HepG2 (cell line): ENCODE results near the gene PIP5K1C. TPM values are rescaled to one million over a fixed set of nuclear protein-coding genes. Genes with fewer than 3 reads are reported as not detected.

Experiments
- ATAC-seq: fragments of 200-7000 bp; cut with Tn5 transposase; 3 replicates; pipeline ENCODE4 v1.9.1; 2020; ENCODE audit warnings: mild to moderate bottlenecking, moderate library complexity
- BruUV-seq: library from RNA; stranded (reverse); fragments of 400-500 nt; replicated peaks from 2 replicates; lab custom pipeline; 2021; lab: Mats Ljungman, UMichigan
- CTCF ChIA-PET: fragments of 300-600 bp; formaldehyde crosslinking; extraction: SDS; loops from one replicate; lab custom pipeline; 2021; ENCODE audit warnings: low total read pairs, inconsistent platforms, low intra/inter-chr PET ratio; lab: Yijun Ruan, JAX
- POLR2A ChIA-PET: fragments of 350-600 bp; sonication (Branson Sonifier 250); formaldehyde crosslinking; loops from one replicate; lab custom pipeline; 2020; ENCODE audit warnings: antibody characterized with exemption, inconsistent platforms; lab: Yijun Ruan, JAX
- DNase-seq: peaks from one replicate; pipeline ENCODE4 v3.0.0-alpha.2; 2015; ENCODE audit warnings: low spot score
- FAIRE-seq: peaks from 3 replicates; lab custom pipeline; 2011; peaks lifted over from hg19 to GRCh38; lab: Jason Lieb, UNC
- H2AFZ ChIP-seq: one replicate; pipeline ENCODE4 v1.6.1; 2011; ENCODE audit warnings: low read length, inconsistent platforms
- H3K27ac ChIP-seq: fragments of 300-600 bp; 3 replicates; pipeline ENCODE4 v1.8.0; 2011; ENCODE audit warnings: mixed run types, mild to moderate bottlenecking, mixed read lengths, low read length, inconsistent platforms; ENCODE audit not compliant: insufficient read depth; ENCODE audit errors: extremely low read length
- H3K27me3 ChIP-seq, 2 experiments: fragments of 200-600 bp in 1 of 2; 2 replicates in 1 of 2; 3 replicates in 1 of 2; pipeline versions ENCODE4 v1.6.0 to v1.8.0; 2011; ENCODE audit warnings: low read length in 2 of 2, mild to moderate bottlenecking in 2 of 2, moderate library complexity in 2 of 2, inconsistent platforms in 1 of 2; ENCODE audit not compliant: insufficient read depth in 2 of 2, control insufficient read depth in 1 of 2
- H3K36me3 ChIP-seq, 2 experiments: fragments of 200-600 bp in 1 of 2; replicated peaks in 1 of 2; 2 replicates in 1 of 2; 3 replicates in 1 of 2; pipeline versions ENCODE4 v1.5.1 to v1.8.0; 2011; ENCODE audit warnings: low read length in 2 of 2, inconsistent platforms in 1 of 2; ENCODE audit not compliant: insufficient read depth in 2 of 2, control insufficient read depth in 1 of 2
- H3K4me1 ChIP-seq: 2 replicates; pipeline ENCODE4 v1.5.1; 2012; ENCODE audit warnings: low read length, inconsistent platforms; ENCODE audit not compliant: insufficient read depth
- H3K4me2 ChIP-seq: 2 replicates; pipeline ENCODE4 v1.6.0; 2011; ENCODE audit warnings: low read depth, low read length, inconsistent platforms
- H3K4me3 ChIP-seq, 3 experiments: fragments of 200-600 bp in 1 of 3; sonication (generic), shearing (Covaris generic) in 1 of 3; replicated peaks in 1 of 3; 2 replicates each; pipeline ENCODE4 v1.5.1; 2011 to 2016; ENCODE audit warnings: low read length in 3 of 3, inconsistent platforms in 2 of 3, low read depth in 2 of 3, mild to moderate bottlenecking in 2 of 3, control low read depth in 1 of 3, mixed read lengths in 1 of 3; ENCODE audit not compliant: insufficient read depth in 1 of 3
- H3K79me2 ChIP-seq: one replicate; pipeline ENCODE4 v1.6.1; 2011; ENCODE audit warnings: low read length, inconsistent platforms; ENCODE audit not compliant: insufficient read depth
- H3K9ac ChIP-seq: 2 replicates; pipeline ENCODE4 v1.6.0; 2011; ENCODE audit warnings: mild to moderate bottlenecking, low read depth, low read length, inconsistent platforms; ENCODE audit not compliant: insufficient read depth
- H3K9me3 ChIP-seq: 2 replicates; pipeline ENCODE4 v1.5.1; 2012; ENCODE audit warnings: mild to moderate bottlenecking, low read length
- H4K20me1 ChIP-seq: 2 replicates; pipeline ENCODE4 v1.6.0; 2011; ENCODE audit warnings: inconsistent platforms, mild to moderate bottlenecking, low read length, moderate library complexity; ENCODE audit not compliant: insufficient read depth
- GABPA ChIP-seq, 2 experiments: IDR thresholded peaks; 2 replicates each; pipeline ENCODE4 v1.6.1; 2011 to 2016; ENCODE audit warnings: low read depth in 2 of 2, low read length in 1 of 2, missing biosample characterization in 1 of 2, missing genetic modification characterization in 1 of 2
- SP4 ChIP-seq: sonication (generic); formaldehyde crosslinking; IDR thresholded peaks from 2 replicates; pipeline ENCODE4 v1.8.1; 2023; ENCODE audit warnings: mild to moderate bottlenecking, missing genetic modification reagents
- ZMAT3 ChIP-seq: sonication (generic); formaldehyde crosslinking; conservative IDR thresholded peaks from 2 replicates; pipeline ENCODE4 v1.7.0; 2021; ENCODE audit warnings: missing genetic modification reagents
- ZNF367 ChIP-seq: sonication (generic); formaldehyde crosslinking; IDR thresholded peaks from 2 replicates; pipeline ENCODE4 v1.4.0; 2020; ENCODE audit warnings: missing genetic modification reagents, borderline replicate concordance
- WGBS: methylation state at CpG from one replicate; pipeline ENCODE4 v1.1.6; 2017; ENCODE audit warnings: low lambda C conversion rate; 5-methylcytosine and 5-hydroxymethylcytosine counted together
- in situ Hi-C: cut with HindIII; loops from 2 replicates; pipeline ENCODE4 v1.10.0; 2017; ENCODE audit warnings: low pct_unique_long_range_greater_than_20kb; ENCODE audit not compliant: extremely low pct_ligation_motif_present
- intact Hi-C: fragments of 100-400 bp; cut with micrococcal nuclease; formaldehyde crosslinking; loops from one replicate; pipeline ENCODE4 v1.10.0; 2022; ENCODE audit not compliant: unreplicated experiment
- polyA plus RNA-seq, 8 experiments: library from polyadenylated mRNA; depleted of rRNA in 3 of 8; stranded (reverse) in 7 of 8; unstranded in 1 of 8; fragments of >200 nt; fragmentation: Illumina TruSeq in 4 of 8; extraction: Trizol in 4 of 8; gene quantifications; 2 replicates each; pipeline versions ENCODE4 v1.2.1 to v1.2.3, GENCODE V29; 2011 to 2016; ENCODE audit warnings: low read depth in 4 of 8, missing spikeins in 1 of 8, mixed read lengths in 1 of 8; ENCODE audit not compliant: insufficient read depth in 1 of 8
- total RNA-seq, 5 experiments: library from RNA; depleted of rRNA; stranded (reverse); fragments of >200 nt; fragmentation: Illumina TruSeq; extraction: Trizol; gene quantifications; 2 replicates each; pipeline ENCODE4 v1.2.3, GENCODE V29; 2016; ENCODE audit warnings: low read depth in 1 of 5
- TF ChIP-seq, protein P1 (sequence below), 2 experiments: fragments of 450-650 bp in 1 of 2; sonication (generic) in 1 of 2; formaldehyde crosslinking in 1 of 2; IDR thresholded peaks; 2 replicates each; pipeline versions ENCODE4 v1.6.1 to v1.8.0; 2016 to 2022; ENCODE audit warnings: antibody characterized with exemption in 1 of 2, mild to moderate bottlenecking in 1 of 2, missing genetic modification reagents in 1 of 2
- TF ChIP-seq, protein P2 (sequence below): sonication (generic); formaldehyde crosslinking; IDR thresholded peaks from 2 replicates; pipeline ENCODE4 v1.4.0; 2020; ENCODE audit warnings: missing genetic modification reagents, mild to moderate bottlenecking, borderline replicate concordance

Gene PIP5K1C
- total and polyA plus RNA-seq, 2 of the 13 experiments (the other 11 are each of a cell fraction or from before 2014, with no cell fraction given) = 3.6 to 4.3 TPM

DNA sequence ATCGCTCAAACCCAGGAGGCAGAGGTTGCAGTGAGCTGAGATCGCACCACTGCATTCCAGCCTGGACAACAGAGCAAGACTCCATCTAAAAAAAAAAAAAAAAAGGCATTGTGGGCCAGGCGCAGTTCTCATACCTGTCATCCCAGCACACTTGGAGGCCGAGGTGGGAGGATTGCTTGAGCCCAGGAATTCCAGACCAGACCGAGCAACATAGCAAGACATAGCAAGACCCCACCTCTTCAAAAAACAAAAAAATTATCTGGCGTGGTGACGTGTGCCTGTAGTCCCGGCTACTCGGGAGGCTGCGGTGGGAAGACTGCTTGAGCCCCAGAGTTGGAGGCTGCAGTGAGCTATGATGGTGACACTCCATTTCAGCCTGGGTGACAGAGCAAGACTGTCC is 18.0 kb downstream of the PIP5K1C start:
- intact Hi-C loops = no loop called here
- 94% methylated on average over 10 of the region's 10 CpGs for WGBS
- H3K27ac ChIP-seq = no peak overlapping the region

DNA sequence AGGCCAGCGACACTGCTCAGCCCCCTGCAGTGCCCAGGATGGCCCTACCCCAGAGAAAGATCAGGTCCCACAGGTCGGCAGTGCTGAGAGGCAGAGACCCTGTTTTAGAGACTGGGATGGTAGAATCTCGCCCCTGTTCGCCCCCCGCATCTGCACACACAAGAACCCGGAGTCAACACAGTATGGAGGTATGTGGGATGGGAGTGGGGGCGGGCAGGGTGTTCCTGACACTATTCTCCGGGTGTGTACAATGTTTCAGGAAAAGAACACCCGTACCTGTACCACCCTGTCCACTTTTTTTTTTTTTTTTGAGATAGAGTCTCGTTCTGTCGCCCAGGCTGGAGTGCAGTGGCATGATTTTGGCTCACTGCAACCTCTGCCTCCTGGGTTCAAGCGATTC is 19.3 kb downstream of the PIP5K1C start:
- no peak overlapping the region for H2AFZ ChIP-seq
- H3K27me3 ChIP-seq = no peaks in the 10 kb centered on the region
- no peak overlapping the region for H3K27ac ChIP-seq
- H3K9me3 ChIP-seq = peaks cover 9% of the 10 kb centered on the region; the same call in 1 of the 2 replicates
- H3K79me2 ChIP-seq = no peaks in the 10 kb centered on the region
- no TSS peak for BruUV-seq
- in situ Hi-C loops (no loop called here), intact Hi-C loops (no loop called here)
- ChIA-PET POLR2A (no interaction called here), CTCF (no interaction called here)
- H3K36me3 ChIP-seq = peaks cover 2 to 5% of the 10 kb centered on the region in 2 experiments; a peak in 3 of 5 replicates
- no peaks in the 10 kb centered on the region for H4K20me1 ChIP-seq
- DNase-seq = no peak
- no peaks in the 10 kb centered on the region for H3K4me1 ChIP-seq
- no peak overlapping the region for H3K4me2 ChIP-seq
- WGBS = 97% methylated on average over 10 of the region's 12 CpGs
- H3K9ac ChIP-seq = no peak overlapping the region
- H3K4me3 ChIP-seq = no peak overlapping the region
- ATAC-seq = no peak
- no peak for FAIRE-seq
- TF ChIP-seq, protein P1, sequence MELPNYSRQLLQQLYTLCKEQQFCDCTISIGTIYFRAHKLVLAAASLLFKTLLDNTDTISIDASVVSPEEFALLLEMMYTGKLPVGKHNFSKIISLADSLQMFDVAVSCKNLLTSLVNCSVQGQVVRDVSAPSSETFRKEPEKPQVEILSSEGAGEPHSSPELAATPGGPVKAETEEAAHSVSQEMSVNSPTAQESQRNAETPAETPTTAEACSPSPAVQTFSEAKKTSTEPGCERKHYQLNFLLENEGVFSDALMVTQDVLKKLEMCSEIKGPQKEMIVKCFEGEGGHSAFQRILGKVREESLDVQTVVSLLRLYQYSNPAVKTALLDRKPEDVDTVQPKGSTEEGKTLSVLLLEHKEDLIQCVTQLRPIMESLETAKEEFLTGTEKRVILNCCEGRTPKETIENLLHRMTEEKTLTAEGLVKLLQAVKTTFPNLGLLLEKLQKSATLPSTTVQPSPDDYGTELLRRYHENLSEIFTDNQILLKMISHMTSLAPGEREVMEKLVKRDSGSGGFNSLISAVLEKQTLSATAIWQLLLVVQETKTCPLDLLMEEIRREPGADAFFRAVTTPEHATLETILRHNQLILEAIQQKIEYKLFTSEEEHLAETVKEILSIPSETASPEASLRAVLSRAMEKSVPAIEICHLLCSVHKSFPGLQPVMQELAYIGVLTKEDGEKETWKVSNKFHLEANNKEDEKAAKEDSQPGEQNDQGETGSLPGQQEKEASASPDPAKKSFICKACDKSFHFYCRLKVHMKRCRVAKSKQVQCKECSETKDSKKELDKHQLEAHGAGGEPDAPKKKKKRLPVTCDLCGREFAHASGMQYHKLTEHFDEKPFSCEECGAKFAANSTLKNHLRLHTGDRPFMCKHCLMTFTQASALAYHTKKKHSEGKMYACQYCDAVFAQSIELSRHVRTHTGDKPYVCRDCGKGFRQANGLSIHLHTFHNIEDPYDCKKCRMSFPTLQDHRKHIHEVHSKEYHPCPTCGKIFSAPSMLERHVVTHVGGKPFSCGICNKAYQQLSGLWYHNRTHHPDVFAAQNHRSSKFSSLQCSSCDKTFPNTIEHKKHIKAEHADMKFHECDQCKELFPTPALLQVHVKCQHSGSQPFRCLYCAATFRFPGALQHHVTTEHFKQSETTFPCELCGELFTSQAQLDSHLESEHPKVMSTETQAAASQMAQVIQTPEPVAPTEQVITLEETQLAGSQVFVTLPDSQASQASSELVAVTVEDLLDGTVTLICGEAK (IDR thresholded peaks at IDR 0.05) = no peak
- TF ChIP-seq, protein P1 (CRISPR knock-in tag; IDR thresholded peaks at IDR 0.05) = no peak
- TF ChIP-seq SP4 (CRISPR knock-in tag) = no peak

More for the DNA sequence above, 18.0 kb downstream of the PIP5K1C start:
- no peak overlapping the region for H2AFZ ChIP-seq
- in situ Hi-C loops = no loop called here
- H3K4me1 ChIP-seq = peaks cover 7% of the 10 kb centered on the region
- DNase-seq = no peak
- peaks cover 9% of the 10 kb centered on the region; the same call in 1 of the 2 replicates for H3K9me3 ChIP-seq
- H3K4me2 ChIP-seq = no peak overlapping the region
- peaks cover 2 to 5% of the 10 kb centered on the region in 2 experiments; a peak in 3 of 5 replicates for H3K36me3 ChIP-seq
- H4K20me1 ChIP-seq = no peaks in the 10 kb centered on the region
- no peak overlapping the region for H3K9ac ChIP-seq
- H3K79me2 ChIP-seq = no peaks in the 10 kb centered on the region
- no peaks in the 10 kb centered on the region for H3K27me3 ChIP-seq
- ChIA-PET POLR2A (no interaction called here), CTCF (no interaction called here)
- BruUV-seq = no TSS peak
- H3K4me3 ChIP-seq = no peak overlapping the region
- ATAC-seq = no peak
- no peak for FAIRE-seq
- TF ChIP-seq GABPA (IDR thresholded peaks at IDR 0.05; ENCODE audit: low read depth, low read length) = no peak
- no peak for TF ChIP-seq GABPA (CRISPR knock-in tag; IDR thresholded peaks at IDR 0.05; ENCODE audit: low read depth)
- TF ChIP-seq ZMAT3 (CRISPR knock-in tag) = no peak
- TF ChIP-seq, protein P2, sequence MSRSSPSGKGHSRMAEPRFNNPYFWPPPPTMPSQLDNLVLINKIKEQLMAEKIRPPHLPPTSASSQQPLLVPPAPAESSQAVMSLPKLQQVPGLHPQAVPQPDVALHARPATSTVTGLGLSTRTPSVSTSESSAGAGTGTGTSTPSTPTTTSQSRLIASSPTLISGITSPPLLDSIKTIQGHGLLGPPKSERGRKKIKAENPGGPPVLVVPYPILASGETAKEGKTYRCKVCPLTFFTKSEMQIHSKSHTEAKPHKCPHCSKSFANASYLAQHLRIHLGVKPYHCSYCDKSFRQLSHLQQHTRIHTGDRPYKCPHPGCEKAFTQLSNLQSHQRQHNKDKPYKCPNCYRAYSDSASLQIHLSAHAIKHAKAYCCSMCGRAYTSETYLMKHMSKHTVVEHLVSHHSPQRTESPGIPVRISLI (CRISPR knock-in tag) = no peak
- TF ChIP-seq ZNF367 = no peak
